PC-3 (cell line): ENCODE measurements around the gene NARS2.

Source experiments
- CTCF ChIP-seq: fragments of 300-600 bp; sonication (generic); conservative IDR thresholded peaks from 2 replicates; pipeline ENCODE4 v1.5.1; 2017; ENCODE audit warnings: antibody characterized with exemption, low read depth, mild to moderate bottlenecking, low read length
- EZH2 ChIP-seq: fragments of 300-600 bp; sonication (generic); IDR thresholded peaks from one replicate; pipeline ENCODE4 v1.6.1; 2017; ENCODE audit warnings: antibody characterized with exemption, mild to moderate bottlenecking, low read length; ENCODE audit not compliant: unreplicated experiment
- EZH2phosphoT487 ChIP-seq: fragments of 300-600 bp; sonication (generic); IDR thresholded peaks from 2 replicates; pipeline ENCODE4 v1.6.1; 2018; ENCODE audit warnings: mild to moderate bottlenecking, antibody characterized with exemption, low read length, borderline replicate concordance

GRCh38 chr11:78572394-78572793 lies 2.3 kb downstream of the NARS2 start:
- TF ChIP-seq CTCF (no peak), EZH2 (no peak), EZH2phosphoT487 (no peak)
